Left colon (tissue), 2 donors: Measurements from ENCODE around the gene CNTN6. TPM values are rescaled to one million over a fixed set of nuclear protein-coding genes. Genes with fewer than 3 reads are reported as not detected.

Experiments
- ATAC-seq: fragments of 200-7000 bp; cut with Tn5 transposase; one replicate; pipeline ENCODE4 v1.9.1; 2020; ENCODE audit warnings: mild to moderate bottlenecking, moderate library complexity
- DNase-seq, 2 donors: peaks; one replicate each; pipeline ENCODE4 v3.0.0-alpha.2; 2020
- intact Hi-C, 2 donors: fragments of 100-400 bp; cut with DNase I in 1 of 2; cut with micrococcal nuclease in 1 of 2; formaldehyde crosslinking; loops; one replicate each; pipeline versions ENCODE4 v1.11.2 to v1.14.0; 2022; cut with DNase I, micrococcal nuclease
- long read RNA-seq: library from polyadenylated mRNA; unstranded; transcript quantifications from one replicate; pipeline ENCODE4 v2.0.0, GENCODE V29; 2021
- total RNA-seq, 2 donors: library from RNA; stranded (reverse); fragmentation: NEBNext Ultra II Directional; extraction: Animal tissue kit (Norgen Biotek cat#: 25700); gene quantifications; one replicate each; pipeline ENCODE4 v1.2.1, GENCODE V29; 2021
- donor health status: DM: no; HTN: no; CAD: no.
- donor health status: DM: yes; HTN: yes; CAD: no.

Gene CNTN6
- under 1 TPM in 1 of 2 donors, not detected in 1; 0.11 TPM for total RNA-seq
- long read RNA-seq: 0 reads

GRCh38 chr3:1092771-1093170 is at the start of gene CNTN6:
TSS of gene CNTN6 (plus strand) at chr3:1093024. CDS start at chr3:1148009, 54,985 bp downstream.
- DNase-seq: no peak
- no peak for ATAC-seq
- intact Hi-C loops: no loop called here

- ATAC-seq (no peak), DNase-seq (no peak)
- intact Hi-C loops: no loop called here
Observed at GRCh38 chr3:1048558-1048957, 44.3 kb upstream of the CNTN6 start.

- DNase-seq (no peak), ATAC-seq (no peak)
- intact Hi-C loops: no loop called here
Observed at GRCh38 chr3:1055870-1056269, 37.0 kb upstream of the CNTN6 start.

- no peak for DNase-seq
- no peak for ATAC-seq
Observed at GRCh38 chr3:1056744-1057143, 36.1 kb upstream of the CNTN6 start.

GRCh38 chr3:1057436-1057835 is 35.4 kb upstream of the CNTN6 start:
- DNase-seq (no peak), ATAC-seq (no peak)
- intact Hi-C loops: no loop called here

More at GRCh38 chr3:1056744-1057143, 36.1 kb upstream of the CNTN6 start:
- intact Hi-C loops: no loop called here

GRCh38 chr3:1068985-1069384 is 23.8 kb upstream of the CNTN6 start:
- intact Hi-C loops: no loop called here
- no peak for ATAC-seq
- no peak for DNase-seq

- intact Hi-C loops: no loop called here
- DNase-seq: no peak
Observed at GRCh38 chr3:1072041-1072440, 20.8 kb upstream of the CNTN6 start.

GRCh38 chr3:1079662-1080061 is 13.2 kb upstream of the CNTN6 start:
- DNase-seq: no peak
- ATAC-seq: no peak
- intact Hi-C loops: no loop called here

More at GRCh38 chr3:1072041-1072440, 20.8 kb upstream of the CNTN6 start:
- no peak for ATAC-seq

GRCh38 chr3:1082108-1082507 is 10.7 kb upstream of the CNTN6 start:
- peak in 1 of 2 donors; percentile 53 for DNase-seq
- ATAC-seq: peak; percentile 60
- intact Hi-C loops: no loop called here

GRCh38 chr3:1087066-1087560 is 5.7 kb upstream of the CNTN6 start:
- DNase-seq (no peak), ATAC-seq (no peak)
- intact Hi-C loops: no loop called here

- DNase-seq (no peak), ATAC-seq (no peak)
- intact Hi-C loops: no loop called here
Observed at GRCh38 chr3:1088503-1088902, 4.3 kb upstream of the CNTN6 start.

GRCh38 chr3:1091286-1091685 is 1.5 kb upstream of the CNTN6 start:
- ATAC-seq: no peak
- intact Hi-C loops: no loop called here
- DNase-seq: no peak

GRCh38 chr3:1092061-1092460 is 763 bp upstream of the CNTN6 start:
- no peak for ATAC-seq
- DNase-seq: no peak
- intact Hi-C loops: no loop called here

- ATAC-seq (no peak), DNase-seq (no peak)
- intact Hi-C loops: no loop called here
Observed at GRCh38 chr3:1093217-1093616, 393 bp downstream of the CNTN6 start.

GRCh38 chr3:1103525-1103924 is 10.7 kb downstream of the CNTN6 start:
- DNase-seq (no peak), ATAC-seq (no peak)
- intact Hi-C loops: no loop called here

GRCh38 chr3:1117843-1118473 is 25.1 kb downstream of the CNTN6 start:
- intact Hi-C loops: no loop called here
- DNase-seq: no peak
- ATAC-seq: no peak

- ATAC-seq: no peak
- intact Hi-C loops: no loop called here
- no peak for DNase-seq
Observed at GRCh38 chr3:1131166-1131565, 38.3 kb downstream of the CNTN6 start.

- intact Hi-C loops: no loop called here
- DNase-seq: no peak
- ATAC-seq: no peak
Observed at GRCh38 chr3:1135194-1135593, 42.4 kb downstream of the CNTN6 start.

- no peak for ATAC-seq
Observed at GRCh38 chr3:1138036-1138435, 45.2 kb downstream of the CNTN6 start.

GRCh38 chr3:1139071-1139470 is 46.2 kb downstream of the CNTN6 start:
- intact Hi-C loops: no loop called here
- no peak for ATAC-seq
- DNase-seq: no peak

More at GRCh38 chr3:1138036-1138435, 45.2 kb downstream of the CNTN6 start:
- no peak for DNase-seq
- intact Hi-C loops: no loop called here

- no peak for DNase-seq
- no peak for ATAC-seq
- intact Hi-C loops: no loop called here
Observed at GRCh38 chr3:1147326-1147725, 54.5 kb downstream of the CNTN6 start.
